HG02884 (cell line): ENCODE data around the gene CCDC54.
"Not testable (repeated sequence)": the region's sequence is repeated elsewhere in the genome, so short reads cannot be mapped to it uniquely, and the experiment has no call there.

Source experiments
- ATAC-seq: cut with Tn5 transposase; IDR thresholded peaks from one replicate; pipeline ENCODE4 v1.9.1; 2021; ENCODE audit warnings: mild to moderate bottlenecking, moderate library complexity; ENCODE audit not compliant: unreplicated experiment

CCDC54 gene

DNA sequence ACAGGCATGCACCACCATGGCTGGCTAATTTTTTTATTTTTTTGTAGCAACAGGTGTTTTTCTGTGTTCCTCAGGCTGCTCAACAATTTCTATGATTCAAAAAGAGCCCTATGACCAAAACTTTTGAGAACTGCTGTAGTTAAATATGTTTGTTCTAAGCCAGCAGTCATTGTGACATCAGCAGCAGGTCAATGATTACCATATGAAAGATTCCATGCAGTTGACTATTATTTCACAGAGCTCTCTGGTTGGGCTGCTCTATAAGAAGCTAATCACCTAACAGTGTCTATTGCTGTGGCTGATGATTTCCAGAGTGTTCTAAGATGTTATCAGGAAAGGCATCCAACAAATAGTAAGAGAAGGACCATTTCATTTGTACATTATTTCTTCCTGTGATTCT is at the start of gene CCDC54:
CCDC54 (plus strand) TSS at position 289 of the 400 bp plus-strand sequence. CDS start 149 bp downstream, outside the sequence.
- ATAC-seq, result no peak

DNA sequence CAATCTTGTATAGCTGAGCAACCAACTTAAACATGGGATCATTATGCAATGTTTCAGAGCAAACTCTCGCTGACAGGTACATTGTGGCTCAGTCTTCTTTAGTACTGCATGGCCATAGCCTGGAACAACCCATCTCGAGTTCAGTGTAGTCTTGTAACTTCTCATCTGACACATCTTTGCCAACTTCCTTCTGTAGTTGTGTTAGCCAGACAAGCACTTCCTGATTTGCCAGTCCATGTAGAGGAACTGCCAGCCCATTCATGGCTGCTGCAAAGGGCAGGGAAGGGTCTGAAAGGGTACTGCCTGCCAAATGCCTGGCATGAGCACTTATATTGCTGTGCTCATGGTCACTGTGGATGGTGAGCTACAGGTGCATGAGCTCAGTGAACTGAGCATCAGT is 49.2 kb upstream of the CCDC54 start:
- ATAC-seq, result no peak

DNA sequence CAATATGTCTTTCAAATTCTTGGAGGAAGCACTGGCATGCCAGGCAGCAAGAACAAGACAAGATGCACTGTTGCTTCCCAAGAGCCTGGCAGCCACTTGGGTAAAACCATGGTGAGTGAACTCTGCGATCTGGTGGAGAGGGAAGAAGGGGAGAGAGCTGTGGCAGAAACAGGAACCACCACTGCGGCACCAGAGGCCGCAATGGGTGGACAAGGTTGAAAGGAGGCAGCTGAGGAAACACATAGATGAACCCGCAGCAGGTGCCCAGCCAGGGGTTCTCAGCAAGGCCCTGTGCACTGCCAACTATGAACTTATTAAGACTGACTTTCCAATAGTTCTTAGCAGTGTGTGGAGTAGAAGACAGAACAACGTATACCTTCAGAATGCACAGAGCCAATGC is 48.2 kb upstream of the CCDC54 start:
- no peak for ATAC-seq

- ATAC-seq, result not testable (repeated sequence)
These were observed 37.5 kb upstream of the CCDC54 start for GRCh38 chr3:107339690-107340089.

DNA sequence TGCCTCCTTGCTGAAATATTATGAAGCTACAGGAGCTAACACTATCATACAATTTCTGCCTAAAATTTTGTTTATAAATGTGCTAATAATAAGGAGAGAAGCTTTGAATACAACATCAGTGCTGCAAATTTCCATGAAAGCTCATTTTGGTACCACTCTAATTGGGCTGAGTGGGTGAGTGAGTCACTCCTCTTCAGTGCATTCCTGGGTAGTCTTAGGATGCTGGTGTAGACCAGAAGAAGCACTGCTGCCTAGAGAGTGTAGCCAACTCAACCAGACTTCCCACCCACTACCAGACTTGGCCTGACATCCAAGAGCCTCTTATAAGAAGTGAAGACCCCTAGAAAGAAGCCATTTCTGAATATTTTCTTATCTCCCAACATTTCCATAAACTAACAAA is 32.5 kb upstream of the CCDC54 start:
- ATAC-seq, result no peak

DNA sequence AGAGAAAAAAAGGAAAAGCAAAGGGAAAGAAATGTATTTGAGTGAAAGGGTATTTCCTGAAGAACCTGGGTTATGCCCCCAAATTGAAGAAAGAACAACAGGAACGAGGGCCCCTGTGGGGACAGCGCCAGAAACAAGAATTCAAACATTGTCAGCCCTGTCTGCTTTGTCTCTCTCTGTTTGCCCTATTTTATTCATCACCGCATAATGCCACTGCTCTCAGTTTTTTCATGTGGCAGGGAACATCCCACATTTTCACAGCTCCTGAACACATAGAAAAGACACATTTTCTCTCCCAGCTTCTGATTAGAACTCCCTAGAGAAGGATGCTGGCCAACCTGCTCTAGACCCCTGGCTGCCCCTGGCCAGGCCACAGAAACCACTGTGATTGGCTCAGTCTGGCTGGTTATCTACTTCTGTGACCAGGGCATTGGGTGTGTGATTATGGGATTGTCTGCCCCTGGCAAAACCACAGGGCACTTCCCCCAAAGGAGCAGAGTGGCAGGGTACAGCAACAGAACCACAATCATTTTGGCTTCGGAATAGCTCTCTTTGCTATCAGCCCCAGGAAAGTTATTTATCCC is 31.3 kb upstream of the CCDC54 start:
- no peak for ATAC-seq

DNA sequence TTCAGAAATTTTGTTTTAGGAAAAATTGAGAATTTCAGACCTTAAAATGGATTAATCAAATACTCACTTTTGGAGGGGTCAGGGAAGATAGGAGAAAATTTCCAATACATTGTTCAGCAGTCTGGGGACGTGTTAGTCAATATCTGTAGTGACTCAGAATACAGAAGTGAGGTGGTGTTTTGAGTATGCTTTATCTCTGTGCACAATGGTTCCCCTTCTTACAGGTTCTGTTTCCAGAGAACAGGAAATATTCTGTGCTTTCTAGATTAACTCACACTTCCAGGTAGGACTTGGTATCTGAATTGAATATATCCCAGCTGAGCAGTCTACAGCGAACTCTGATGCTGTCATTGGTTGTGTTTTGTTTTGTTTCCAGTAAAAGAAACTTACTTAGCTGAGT is 30.7 kb upstream of the CCDC54 start:
- no peak for ATAC-seq

DNA sequence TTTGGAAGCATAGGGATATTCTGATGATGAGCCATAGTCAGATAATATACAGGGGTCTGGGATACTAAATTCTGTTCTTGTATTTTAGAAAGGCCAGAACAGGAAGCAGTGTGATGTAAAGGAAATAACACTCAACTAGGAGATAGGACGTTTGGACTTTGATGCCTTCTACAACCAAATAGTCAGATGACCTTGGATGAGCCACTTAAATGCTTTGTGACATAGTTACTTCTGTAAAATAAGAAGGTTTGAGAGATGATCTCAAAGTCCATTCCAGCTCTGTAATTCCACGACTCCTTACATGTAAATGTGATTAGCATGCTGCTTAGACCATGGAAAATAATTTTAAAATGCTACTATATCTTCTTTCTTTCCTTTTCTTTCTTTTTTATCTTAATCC is 29.5 kb upstream of the CCDC54 start:
- ATAC-seq, result no peak

DNA sequence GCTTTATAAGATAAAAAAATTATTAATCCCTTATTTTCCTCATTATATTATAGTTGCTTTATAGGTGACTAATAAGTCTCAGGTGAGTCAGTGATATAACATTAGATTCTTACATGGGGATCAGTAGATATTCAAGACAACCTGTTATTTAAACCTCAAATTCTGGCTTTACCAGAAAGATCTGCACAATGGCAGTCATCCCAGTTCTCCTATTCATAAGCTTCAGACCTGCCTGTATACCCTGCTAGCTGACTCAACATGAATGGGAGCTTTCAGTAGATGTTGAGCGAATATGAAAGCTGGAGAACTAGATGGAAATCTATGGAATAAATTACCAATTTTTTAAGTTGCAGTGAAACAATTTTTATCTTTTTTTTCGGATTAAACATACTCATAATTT is 20.5 kb upstream of the CCDC54 start:
- no peak for ATAC-seq

DNA sequence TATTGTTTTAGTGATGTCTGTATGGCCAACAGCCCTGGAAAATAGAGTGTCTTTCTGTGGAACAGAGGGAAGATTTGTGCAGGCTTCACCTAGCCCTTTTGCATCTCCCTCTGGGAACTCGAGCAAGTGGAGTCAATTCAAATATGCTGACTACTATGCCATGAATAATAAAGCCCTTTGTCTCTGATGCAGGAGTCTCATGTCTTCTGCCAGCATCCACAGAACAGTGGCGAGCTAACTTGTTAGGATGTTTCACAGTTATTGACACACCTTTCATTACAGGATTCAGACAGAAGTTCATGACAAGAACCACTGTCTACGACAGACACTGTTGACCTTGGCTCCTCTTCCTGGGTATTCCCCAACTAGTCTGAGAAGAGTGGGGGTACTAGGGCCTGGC is 15.6 kb upstream of the CCDC54 start:
- ATAC-seq, result no peak

DNA sequence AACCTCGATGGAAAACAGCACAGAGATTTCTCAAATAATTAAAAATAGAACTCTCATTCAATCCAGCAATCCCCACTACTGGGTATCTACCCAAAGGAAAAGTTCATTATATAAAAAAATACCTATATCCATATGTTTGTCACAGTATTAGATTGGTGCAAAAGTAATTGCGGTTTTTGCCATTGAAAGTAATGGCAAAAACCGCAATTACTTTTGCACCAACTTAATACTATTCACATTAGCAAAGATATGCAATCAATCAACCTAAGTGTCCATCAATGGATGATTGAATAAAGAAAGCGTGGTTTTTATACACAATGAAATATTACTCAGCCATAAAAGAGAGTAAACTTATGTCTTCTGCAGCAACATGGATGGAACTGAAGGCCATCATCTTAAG is 12.2 kb upstream of the CCDC54 start:
- no peak for ATAC-seq

- ATAC-seq, result no peak
These were observed 10.5 kb upstream of the CCDC54 start for GRCh38 chr3:107366766-107367165.

DNA sequence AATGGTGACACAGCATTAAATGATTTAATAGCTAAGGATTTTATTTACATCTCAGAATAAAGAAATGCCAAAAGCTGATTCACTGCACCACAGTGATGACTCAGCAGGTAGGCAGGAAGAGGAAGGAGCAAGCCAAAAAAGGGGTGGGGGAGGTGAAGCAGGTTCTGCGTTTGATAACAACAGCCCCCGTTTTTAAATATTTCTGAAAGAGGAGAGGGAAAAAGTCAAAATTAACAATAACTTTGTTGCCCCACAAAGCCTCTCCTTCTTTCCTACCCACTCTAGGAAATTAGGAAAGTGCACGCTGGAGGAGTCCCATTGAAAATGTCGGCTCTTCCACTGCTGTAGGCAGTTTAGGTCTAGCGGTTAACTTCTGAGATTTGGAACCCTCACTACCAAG is 9.9 kb upstream of the CCDC54 start:
- ATAC-seq, result no peak

- ATAC-seq, result no peak
These were observed 8.4 kb upstream of the CCDC54 start for GRCh38 chr3:107368654-107369398.

DNA sequence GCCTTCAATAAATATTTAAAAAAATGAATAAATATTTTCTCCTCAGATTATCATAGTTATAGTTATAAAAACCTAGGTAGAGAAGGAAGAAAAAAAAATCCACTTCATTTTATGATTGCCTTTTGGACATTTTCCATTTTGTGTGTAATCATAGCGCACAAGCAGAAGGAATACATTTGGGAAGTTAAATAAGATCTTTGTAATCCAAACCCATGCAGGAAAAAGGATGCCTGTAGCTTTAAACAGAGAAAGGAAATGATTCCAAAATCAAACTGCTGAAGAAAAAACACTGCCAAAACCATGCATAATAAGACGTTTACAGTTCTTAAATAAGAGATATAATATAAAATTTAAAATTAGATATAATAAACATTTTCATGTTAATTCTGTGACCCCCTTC is 7.4 kb upstream of the CCDC54 start:
- ATAC-seq, result no peak

- ATAC-seq, result no peak
These were observed 6.3 kb upstream of the CCDC54 start for GRCh38 chr3:107370907-107371306.

GRCh38 chr3:107372506-107372905 is 4.7 kb upstream of the CCDC54 start:
- ATAC-seq, result no peak

DNA sequence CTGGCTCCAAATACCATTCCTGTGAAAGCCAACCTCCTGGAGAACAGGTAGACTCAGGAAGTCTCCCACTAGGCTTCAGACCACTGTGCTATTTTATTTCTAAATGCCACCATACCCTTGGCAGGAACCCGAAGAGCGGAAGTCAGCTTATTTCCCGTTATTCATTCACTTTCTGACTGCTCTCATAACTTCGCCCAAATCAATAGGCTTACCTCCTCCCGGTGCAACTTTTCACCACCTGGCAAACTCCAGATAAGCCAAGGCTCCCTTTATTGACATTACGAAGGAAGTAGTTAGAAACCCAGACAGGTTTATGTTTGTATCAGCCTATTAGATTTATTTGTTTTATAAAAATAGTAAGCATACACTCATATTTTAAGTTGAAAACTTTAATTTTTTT is 3.3 kb upstream of the CCDC54 start:
- no peak for ATAC-seq

DNA sequence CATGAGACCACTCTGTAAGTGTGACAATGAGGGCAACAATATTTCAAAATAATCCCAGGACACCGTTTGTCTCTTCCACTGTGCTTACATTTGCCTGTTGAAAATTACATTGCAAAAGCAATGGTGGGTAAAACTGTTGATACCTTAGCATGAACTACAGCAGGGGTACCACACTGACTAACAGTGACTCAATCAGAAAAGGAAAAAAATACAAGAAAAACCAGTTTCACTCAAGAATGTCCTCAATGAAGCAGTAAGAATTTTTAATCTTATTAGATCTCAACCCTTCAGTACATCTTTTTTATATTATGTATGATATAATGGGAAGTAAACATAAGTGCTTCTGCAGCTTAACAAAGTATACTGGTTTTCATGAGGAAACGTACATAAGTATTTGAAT is 1.6 kb upstream of the CCDC54 start:
- ATAC-seq, result no peak

GRCh38 chr3:107382631-107383030 is 5.4 kb downstream of the CCDC54 start:
- no peak for ATAC-seq

GRCh38 chr3:107384428-107384827 is 7.2 kb downstream of the CCDC54 start:
- no peak for ATAC-seq

DNA sequence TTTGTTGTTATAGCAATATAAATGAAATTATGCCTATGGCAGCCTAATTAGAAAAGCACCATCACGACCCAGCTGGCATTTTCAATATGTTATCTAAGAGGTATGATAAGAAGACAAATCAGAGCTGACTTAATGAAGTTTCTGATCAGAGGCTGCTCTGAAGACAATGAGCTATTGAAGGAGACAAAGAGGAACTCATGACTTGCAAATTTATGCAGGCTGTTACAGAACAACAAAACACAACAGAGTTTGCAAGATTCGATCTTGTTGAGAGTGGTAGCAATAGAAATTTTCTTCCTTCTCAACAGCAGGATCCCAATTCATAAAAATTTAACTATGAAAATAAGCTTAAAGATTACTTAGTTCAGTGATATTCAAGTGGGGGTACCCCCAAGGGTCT is 7.7 kb downstream of the CCDC54 start:
- no peak for ATAC-seq

DNA sequence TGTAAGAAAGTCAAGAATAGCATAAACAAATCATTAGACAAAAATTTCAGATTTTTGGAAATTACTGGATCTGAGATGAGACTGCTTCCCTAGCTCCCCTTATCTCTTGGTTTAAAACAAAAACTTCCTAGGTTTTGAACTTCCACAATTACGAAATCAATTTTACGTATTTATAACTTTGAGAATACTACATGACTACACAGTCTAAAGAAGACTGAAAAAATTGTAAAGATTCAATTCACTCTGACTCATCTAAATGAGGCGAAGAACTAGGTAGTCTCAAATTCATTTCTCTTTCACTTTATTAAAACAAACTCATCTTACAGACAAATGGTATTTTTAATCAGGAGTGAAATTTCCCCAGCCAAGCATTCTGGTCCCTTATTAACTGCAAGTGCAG is 10.3 kb downstream of the CCDC54 start:
- no peak for ATAC-seq
